ENCODE measurements around the gene MROH7.
A peak's percentile ranks its signal among the peaks of the same experiment; 100 is the strongest.

Gene MROH7

DNA sequence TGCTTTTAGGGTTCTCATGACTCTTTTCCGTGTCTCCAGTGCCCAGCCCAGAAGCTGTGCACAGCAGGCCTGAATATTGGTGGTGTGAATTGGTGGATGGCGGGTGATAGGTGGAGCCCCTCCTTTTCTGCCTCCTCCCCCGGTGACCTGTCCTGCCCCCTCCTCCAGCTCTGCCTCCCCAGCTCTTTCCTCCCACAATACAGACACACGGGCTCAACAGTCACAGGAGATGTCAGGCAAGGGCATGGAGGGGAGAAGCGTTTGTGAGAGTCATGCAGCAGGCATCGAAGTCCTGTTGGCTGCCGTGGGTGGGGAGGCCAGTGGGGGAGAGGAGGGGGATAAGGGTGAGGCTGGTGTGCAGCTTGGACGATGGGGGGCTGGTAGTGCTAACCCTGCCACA is 56.8 kb downstream of the MROH7 start:
- DNase-seq (ENCODE audit: low read depth) = no peak

DNA sequence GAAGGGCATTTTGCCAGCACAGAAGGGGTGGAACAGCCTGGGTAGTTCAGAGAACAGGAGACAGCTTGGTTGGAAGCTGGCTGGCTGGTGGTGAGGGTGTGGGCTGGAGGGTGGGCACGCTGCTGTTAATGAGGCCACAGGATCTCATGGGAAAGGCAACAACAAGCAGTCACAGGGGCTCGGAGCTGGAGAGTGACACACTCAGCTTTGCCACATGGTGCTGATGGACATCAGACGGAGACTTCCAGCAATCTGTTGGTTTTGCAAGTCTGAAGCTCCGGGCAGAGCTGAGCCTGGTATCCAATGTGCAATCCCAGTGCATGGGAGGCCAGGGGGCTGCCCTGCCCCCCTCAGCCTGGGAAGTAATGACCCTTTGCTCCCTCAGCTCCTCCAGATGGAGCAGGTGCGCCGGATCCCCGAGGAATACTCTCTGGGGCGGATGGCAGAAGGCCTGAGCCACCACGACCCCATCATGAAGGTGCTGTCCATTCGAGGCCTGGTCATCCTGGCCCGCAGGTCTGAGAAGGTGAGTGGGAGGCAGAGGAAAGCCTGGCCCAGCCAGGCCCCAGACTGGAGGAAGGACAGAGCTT is 58.4 kb downstream of the MROH7 start:
- no peak for DNase-seq (ENCODE audit: low read depth)

DNA sequence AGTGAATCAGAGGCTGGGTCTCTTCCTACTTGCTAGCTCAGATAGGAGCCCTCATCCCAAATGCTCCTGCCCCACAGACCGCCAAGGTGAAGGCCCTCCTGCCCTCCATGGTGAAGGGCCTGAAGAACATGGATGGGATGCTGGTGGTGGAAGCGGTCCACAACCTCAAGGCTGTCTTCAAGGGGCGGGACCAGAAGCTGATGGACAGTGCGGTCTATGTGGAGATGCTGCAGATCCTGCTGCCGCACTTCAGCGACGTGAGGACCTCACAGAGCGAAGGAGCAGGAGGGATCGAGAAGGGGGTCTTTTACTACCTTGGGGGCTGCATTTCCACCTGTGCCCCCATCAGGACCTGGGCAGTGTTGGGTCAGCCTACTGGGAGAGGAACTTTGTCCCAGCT is 59.5 kb downstream of the MROH7 start:
- no peak for DNase-seq (ENCODE audit: low read depth)

DNA sequence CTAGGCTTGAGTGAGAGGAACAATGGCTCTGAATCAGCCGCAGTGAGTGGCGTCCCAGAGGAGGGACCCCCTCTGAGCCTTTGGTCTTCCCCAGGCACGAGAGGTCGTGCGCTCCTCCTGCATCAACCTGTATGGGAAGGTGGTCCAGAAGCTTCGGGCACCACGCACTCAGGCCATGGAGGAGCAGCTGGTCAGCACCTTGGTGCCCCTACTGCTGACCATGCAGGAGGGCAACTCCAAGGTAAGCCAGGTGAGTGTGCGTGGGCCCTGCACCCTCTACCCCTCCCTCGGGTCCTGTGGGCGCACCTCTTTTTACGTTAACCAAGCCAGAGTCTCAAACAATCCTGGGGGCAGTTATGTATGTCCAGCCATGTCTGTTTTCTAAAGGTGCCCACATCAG is 60.4 kb downstream of the MROH7 start:
- DNase-seq (ENCODE audit: low read depth) = no peak

DNA sequence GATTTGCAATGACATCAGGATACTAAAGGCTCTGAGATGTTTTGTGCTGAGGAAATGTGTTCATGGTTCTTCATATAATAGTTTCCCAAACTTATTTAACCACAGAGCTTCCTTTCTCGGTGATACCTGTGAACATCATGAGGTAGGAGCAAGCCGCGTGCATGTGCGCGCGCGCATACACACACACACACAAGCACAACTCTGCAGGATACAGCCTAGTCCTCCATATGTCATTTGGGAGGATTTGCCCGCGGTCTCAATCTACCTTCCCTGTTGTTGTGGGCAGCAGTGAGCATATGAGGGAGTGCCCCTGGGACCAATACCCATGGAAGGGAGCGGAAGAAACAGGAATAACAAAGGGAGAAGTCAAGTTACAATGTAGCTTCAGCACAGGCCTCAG is 61.9 kb downstream of the MROH7 start:
- no peak for DNase-seq (ENCODE audit: low read depth)

DNA sequence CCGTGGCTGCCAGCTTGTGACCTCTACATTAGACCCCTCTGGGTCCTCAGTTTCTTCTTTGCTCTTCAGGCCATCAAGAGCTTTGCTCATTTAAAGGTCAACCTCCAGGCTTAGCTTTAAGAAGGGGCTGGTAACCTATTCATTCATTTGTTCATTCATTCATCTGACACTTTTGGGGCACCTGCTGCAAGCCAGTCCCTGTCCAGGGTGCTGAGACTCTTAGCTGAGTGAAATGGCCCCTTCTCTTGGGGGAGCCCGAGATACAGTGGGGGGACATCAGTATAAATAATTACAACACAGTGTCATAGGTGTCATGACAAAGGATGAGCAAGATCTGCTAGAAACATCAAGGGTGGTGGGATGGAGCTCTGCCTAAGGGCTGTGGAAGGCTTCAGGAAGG is 63.6 kb downstream of the MROH7 start:
- no peak for DNase-seq (ENCODE audit: low read depth)

DNA sequence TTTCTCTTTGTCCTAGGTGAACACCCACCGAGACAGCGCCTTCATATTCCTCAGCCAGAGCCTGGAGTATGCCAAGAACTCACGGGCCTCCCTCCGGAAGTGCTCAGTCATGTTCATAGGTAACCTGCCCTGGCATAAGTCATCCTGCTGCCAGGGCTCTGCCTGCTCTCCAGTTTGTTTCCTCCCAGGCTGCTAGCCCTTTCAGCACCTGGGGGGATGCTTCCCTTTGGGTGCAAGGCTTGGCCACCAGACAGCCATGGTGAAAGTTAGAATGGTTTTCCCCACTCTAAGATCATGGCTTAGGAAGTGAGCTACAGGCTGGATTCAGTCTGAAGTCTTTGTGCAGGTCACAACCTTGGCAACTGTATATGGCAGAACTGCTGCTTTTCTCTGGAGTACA is 64.8 kb downstream of the MROH7 start:
- no peak for DNase-seq (ENCODE audit: low read depth)

DNA sequence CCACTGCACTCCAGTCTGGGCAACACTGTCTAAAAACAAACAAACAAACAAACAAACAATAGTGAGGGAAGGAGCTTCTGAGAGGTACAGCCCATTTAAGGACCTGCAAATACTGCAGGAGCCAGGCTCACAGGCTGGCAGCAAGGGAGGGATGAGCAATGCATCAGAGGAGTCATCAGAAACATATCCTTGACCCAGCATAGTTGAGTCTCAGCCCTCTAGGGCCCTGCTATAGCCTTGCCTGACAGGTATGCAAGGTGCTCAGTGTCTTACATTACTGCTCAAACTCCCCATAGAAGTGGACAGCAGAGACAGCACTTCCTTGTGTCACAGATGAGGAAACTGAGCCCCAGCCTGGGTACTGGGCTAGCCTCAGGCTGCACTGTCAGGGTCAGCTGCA is 66.8 kb downstream of the MROH7 start:
- DNase-seq (ENCODE audit: low read depth) = no peak

DNA sequence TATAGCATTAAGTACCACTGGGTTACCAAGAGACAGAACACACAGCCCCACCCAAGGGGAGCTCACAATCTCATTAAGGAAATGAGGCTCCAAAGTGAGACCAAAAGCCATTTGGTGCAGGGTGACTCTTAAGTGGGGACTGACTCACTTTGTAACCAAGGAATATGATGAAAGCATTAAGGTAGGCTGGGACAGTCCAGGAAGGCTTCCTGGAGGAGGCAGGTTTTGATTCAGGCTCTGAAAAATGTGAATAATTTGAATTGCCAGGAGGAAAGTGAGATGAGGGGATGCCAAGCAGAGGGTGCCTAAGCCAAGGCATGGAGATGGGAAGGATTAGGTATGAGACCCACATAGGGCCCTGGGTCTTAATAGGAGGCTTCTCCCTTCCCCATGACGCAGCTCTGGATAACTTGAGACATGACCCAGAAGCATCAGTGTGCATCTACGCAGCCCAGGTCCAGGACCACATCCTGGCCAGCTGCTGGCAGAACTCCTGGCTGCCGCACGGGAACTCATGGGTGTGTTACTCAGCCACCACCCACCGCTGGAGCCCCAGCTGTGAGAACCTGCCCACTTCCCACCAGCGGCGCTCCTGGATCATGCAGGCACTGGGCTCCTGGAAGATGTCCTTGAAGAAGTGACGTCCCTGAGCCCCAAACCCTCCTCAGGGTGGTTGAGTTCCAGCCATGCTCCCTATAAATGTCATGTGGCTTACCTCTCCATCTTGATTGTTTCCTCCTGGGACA is 68.1 kb downstream of the MROH7 start:
- no peak for DNase-seq (ENCODE audit: low read depth)

DNA sequence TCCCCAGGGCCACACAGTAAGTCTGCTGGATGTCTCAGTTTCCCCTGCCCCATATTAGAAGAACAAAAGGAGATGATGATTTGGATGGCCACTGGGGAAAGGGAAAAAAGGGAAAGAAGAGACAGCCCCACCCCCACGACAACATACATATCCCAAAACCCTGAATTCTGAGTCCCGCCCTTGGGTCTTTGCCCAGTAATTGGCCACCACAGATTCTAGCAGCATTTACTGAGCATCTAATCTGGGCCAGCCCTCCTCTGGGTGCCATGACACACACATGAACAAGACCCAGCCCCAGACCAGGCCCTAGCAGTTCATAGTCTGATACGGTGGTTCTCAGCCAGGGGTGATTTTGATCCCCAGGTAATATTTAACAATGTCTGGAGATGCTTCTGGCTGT is 68.8 kb downstream of the MROH7 start:
- no peak for DNase-seq (ENCODE audit: low read depth)

DNA sequence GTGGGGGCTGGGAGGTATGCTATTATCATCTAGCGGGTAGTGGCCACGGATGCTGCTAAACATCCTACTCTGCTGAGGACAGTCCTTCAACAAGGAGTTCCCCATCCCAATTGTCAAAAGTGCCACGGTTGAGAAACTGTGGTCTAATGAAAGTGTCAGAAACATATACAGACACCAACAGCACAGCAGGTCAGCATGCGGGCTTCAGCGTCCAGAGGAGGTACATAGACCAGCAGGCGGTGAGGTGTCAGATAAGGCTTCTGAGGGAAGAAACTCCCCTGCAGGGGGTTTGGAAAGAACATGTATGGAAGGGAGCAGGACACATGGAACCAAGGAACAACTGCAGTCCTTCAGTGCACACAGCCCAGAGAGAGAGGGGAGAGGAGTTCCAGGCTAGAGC is 69.3 kb downstream of the MROH7 start:
- DNase-seq (ENCODE audit: low read depth) = no peak

DNA sequence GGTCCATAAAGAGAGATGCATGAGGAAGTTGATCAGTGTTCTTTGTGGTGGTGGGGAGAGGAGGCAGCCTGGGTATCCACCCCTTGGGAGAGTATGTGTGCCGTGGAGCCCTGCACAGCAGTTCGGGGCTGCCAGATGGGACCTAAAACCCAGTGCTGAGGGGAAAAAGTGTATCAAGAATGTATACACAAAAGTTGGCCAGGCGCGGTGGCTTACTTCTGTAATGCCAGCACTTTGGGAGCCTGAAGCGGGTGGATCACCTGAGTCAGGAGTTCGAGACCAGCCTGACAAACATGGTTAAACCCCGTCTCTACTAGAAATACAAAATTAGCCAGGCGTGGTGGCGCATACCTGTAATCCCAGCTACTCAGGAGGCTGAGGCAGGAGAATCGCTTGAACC is 70.0 kb downstream of the MROH7 start:
- no peak for DNase-seq (ENCODE audit: low read depth)

DNA sequence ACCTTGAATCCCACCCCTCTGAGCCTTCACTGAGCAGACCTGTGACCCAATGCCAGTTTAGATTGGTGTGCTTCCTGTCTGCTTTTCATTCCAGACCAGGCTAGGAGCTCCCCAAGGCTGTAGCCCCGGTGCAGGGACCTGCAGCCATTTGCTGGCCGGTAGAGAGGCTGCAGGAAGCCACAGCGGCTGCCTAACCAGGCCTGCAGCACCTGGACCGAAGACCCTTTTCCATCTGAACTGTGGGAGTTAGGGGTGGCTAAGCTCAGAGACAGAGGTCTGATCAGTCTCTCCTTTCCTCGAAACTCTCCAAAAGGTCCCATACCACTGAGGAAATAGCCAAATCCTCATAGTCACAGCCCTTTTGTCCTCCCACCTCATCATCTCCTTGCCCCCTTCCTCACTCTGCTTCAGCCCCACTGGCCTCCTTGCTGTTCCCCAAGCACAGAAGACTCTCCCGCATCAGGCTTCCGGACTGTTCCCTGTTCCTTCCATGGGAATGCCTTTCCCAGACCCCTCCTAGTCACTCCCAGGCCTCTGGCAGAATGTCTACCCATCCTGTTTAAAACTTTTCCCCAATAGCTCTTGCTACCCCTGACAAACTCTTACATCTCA is 73.4 kb downstream of the MROH7 start:
- no peak for DNase-seq (ENCODE audit: low read depth)

DNA sequence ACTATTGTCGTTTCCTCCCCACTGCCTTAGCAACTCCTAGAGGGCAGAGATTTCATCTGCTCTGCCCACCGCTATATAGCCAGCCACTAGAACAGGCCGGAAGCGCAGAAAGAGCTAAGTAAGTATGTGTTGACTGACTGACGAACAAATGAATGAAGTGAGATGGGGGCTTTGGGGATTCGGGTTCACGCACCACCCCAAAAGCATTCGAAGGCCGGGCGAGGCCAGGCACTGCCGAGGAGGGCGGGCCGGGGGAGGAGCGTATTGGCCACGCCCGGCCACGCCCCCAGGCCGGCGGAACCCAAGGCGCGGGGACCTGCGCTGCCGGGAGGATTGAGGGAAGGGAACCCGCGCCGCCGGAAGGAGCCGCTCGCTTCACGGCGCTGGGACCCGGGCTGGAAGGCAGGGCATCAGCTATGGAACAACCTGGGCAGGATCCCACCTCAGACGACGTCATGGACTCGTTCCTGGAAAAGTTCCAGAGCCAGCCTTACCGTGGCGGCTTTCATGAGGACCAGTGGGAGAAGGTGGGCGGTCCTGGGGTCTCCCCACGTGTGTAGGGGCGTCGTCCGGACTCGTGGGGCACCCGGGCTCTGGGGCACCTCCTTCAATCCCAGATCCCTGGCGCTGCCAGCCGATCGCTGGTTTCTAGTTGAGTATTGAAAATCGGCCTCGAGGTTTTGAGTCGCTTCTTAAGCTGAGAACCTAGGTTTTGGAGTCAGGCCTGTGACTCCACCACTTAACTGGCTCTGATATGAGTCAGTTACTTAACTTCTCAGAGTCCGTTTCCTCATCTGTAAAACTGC is 74.1 kb downstream of the MROH7 start, which contains the start of gene TTC4:
TSS of gene TTC4 (plus strand) at position 369 of the 806 bp plus-strand sequence. CDS start at position 417, 48 bp downstream.
- peak; percentile 77 for DNase-seq (ENCODE audit: low read depth)

DNA sequence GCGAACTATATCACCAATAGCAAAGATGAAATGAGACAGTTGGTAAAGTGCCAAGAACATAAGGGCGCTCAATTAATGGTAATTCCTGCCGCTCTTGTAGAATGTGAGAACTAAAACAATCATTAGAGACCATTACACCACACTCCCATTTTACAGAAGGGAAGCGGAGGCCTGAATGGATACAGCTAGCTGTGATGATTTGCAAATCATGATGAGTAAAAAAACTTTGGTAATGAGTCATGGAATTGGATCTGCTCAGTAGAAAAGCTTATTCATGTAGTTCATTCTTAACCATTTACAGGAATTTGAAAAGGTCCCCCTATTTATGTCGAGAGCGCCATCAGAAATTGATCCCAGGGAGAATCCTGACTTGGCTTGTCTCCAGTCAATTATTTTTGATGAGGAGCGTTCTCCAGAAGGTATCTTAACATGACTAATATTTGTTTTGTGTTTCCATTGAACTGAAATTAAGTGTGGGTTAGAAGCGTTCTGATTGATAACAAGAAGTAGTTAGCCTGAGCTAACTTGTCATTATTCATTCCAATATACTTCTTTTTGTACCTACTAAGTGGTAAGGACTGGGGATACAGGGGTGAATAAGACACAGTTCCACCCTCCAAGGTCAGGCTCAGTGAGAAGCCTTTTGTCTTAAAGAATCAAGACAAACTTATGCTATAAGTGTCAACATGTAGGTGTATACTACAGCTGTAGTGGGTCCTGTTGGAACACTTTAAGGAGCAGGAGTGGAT is 74.9 kb downstream of the MROH7 start:
- DNase-seq (ENCODE audit: low read depth) = no peak

DNA sequence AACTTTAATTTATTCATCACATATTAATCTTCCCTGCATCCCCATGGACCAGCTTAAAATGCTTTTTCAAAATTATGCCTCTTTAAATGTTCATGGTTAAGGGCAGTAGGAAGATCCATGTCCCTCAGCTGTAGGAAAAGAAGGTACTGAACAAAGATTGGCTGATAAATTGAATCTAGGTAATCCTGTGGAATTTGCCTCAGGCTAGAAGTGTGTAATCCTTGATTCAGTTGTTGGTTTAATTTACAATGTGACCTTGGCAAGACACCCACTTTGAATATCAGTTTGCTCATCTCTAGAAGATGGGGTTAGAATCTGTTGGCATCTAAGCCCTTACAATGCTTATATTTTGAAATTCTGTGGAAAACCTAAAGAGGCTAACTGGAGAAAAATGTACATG is 80.1 kb downstream of the MROH7 start:
- no peak for DNase-seq (ENCODE audit: low read depth)

DNA sequence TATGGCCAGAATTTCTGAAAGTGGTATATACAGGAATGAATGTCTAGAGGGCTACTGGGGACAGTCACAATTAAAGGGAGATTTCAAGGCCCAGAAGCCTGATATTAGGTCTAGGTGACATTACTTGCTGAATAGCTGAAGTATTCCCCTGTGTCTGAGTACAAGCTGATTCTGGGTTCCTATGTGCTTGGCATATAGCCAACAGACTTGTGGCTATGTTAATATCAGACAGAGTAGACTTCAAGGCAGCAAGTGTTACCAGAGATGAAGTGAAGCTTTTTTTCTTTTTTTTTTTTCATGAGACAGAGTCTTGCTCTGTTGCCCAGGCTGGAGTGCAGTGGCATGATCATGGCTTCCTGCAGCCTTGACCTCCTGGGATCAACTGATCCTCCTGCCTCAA is 82.4 kb downstream of the MROH7 start:
- no peak for DNase-seq (ENCODE audit: low read depth)

DNA sequence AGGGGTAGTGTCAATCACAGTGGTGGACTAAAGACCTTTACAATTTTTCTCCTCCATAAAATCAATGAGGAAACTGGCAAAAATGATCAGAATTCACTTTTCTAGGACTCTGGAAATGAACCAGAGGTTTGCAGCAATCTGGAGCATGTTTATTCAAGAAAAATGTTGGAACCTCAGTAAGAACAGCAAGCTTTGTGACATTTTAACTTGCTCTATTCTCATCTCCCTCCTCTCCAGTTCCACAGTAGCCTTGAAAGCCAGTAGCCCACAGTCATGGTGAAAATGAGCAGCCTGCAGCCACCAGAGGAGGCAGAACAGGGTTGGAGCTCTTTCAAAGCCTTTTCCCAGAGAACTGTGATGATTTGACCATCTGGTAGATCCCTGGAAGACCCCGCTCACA is 83.2 kb downstream of the MROH7 start:
- DNase-seq (ENCODE audit: low read depth) = no peak

DNA sequence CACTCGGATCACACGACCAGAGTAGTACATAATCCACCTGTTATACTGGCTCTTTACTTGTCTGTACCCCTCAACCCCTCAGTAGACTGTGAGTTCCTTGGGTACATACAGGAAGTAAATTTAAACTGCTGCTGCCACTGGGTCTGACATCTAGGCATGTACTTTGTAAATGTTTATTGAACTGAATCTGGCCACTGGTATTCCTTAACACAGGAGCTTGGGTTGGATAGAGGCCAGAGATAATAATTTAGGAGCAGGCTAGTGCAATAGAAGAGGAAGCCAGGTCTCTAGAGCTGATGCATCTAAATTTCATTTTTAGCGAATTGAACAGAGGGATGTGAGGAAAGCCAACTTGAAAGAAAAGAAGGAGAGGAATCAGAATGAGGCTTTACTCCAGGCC is 86.4 kb downstream of the MROH7 start:
- DNase-seq (ENCODE audit: low read depth) = no peak

DNA sequence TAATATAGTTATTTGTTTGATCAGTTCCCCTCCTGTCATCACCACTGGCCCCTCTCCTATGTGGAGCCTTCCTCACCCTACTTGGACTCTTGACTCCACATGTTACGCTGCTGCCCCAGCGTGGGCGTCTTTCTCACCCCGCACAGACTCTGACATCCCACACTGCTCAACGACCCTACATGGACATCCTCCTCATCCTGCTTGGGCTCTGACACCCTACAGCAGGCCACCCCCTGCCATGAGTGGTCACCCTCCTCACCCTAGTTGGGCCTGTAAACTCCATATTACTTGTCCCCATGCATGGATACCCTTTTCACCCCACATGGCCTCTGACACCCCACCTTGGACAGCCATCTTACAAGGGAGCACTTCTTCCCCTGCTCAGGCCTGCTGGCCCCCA is 95.1 kb downstream of the MROH7 start:
- no peak for DNase-seq (ENCODE audit: low read depth)

DNA sequence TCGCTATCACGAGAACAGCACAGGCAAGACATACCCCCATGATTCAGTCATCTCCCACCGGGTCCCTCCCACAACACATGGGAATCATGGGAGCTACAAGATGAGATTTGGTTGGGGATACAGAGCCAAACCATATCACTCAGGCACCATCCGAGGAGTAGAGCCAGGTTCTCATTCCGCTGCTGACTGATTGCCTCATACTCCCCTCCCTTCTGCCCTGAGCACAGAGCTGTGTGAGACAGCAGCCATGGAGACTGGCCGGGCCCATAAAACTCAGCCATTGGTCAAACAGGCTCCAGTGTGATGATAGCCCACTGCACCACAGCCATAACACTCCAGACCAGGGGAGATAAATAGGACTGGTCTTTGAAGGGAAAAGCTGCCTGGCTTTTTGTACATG is 96.7 kb downstream of the MROH7 start:
- no peak for DNase-seq (ENCODE audit: low read depth)

DNA sequence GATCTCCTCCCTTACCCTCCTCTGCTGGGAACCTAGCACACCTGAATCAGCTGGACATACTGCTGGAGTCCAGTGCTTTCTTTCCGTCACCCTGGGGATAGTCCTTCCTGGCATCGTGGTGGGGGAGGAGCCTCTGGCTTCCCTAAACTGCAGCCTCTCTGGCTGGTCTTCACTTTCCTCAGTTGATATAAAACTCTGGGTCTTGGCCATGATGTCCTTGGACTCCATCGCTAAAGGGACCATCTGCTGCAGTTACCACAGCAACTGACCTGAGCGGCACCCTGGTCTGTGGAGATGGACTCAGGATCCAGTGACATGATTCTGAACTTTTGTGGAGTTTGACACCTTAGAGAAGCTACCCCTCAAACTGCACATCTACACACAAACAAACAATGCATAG is 99.9 kb downstream of the MROH7 start:
- no peak for DNase-seq (ENCODE audit: low read depth)

Data from CMK (cell line).